ENCODE results near the gene SLC12A3. TPM values are rescaled to one million over a fixed set of nuclear protein-coding genes. Genes with fewer than 3 reads are reported as not detected.

Gene SLC12A3
- total RNA-seq, 4 donors from 2014 or later = not detected

GRCh38 chr16:56919099-56919800 lies 54.2 kb downstream of the SLC12A3 start:
- intact Hi-C loops (cut with DNase I) = no loop called here
- Histone ChIP-seq H3K4me1 (peaks cover 18 to 75% (median 36%) of the 10 kb centered on the region in 3 donors), H3K27ac (peak overlapping the region; percentile 4 to 80 (median 46)), H3K4me3 (no peak overlapping the region), H3K36me3 (no peaks in the 10 kb centered on the region), H3K27me3 (no peaks in the 10 kb centered on the region), H3K9me3 (no peaks in the 10 kb centered on the region)
- TF ChIP-seq CTCF (IDR thresholded peaks at IDR 0.05) = no peak
- TF ChIP-seq POLR2A (IDR thresholded peaks at IDR 0.05) = no peak
- no peak for DNase-seq
- 27 to 40% methylated on average over 11 of the region's 11 CpGs for WGBS, 2 donors

- 78 to 93% methylated on average over 4 of the region's 4 CpGs for WGBS, 2 donors
- H3K27me3 ChIP-seq = no peaks in the 10 kb centered on the region
- TF ChIP-seq CTCF (IDR thresholded peaks at IDR 0.05) (no peak), POLR2A (IDR thresholded peaks at IDR 0.05) (no peak)
- intact Hi-C loops (cut with DNase I) = no loop called here
- no peak for DNase-seq
- H3K4me3 ChIP-seq = no peak overlapping the region
- no peaks in the 10 kb centered on the region for H3K36me3 ChIP-seq
- H3K27ac ChIP-seq = no peak overlapping the region
- H3K9me3 ChIP-seq = no peaks in the 10 kb centered on the region
- H3K4me1 ChIP-seq = peaks cover 12 to 53% (median 21%) of the 10 kb centered on the region in 3 donors
Measured at GRCh38 chr16:56921571-56921970, 56.6 kb downstream of the SLC12A3 start.

- Histone ChIP-seq H3K4me1 (peaks cover 10 to 33% (median 12%) of the 10 kb centered on the region in 3 donors), H3K36me3 (no peaks in the 10 kb centered on the region), H3K4me3 (no peak overlapping the region), H3K27ac (no peak overlapping the region), H3K9me3 (no peaks in the 10 kb centered on the region), H3K27me3 (no peaks in the 10 kb centered on the region)
- no peak for TF ChIP-seq CTCF (IDR thresholded peaks at IDR 0.05)
- TF ChIP-seq POLR2A (IDR thresholded peaks at IDR 0.05) = no peak
- intact Hi-C loops (cut with DNase I) = no loop called here
- DNase-seq = no peak
- 86 to 91% methylated on average over 9 of the region's 9 CpGs for WGBS, 2 donors
Measured at GRCh38 chr16:56923481-56924091, 58.6 kb downstream of the SLC12A3 start.

GRCh38 chr16:56927471-56927870 lies 62.5 kb downstream of the SLC12A3 start:
- H3K27ac ChIP-seq = no peak overlapping the region
- TF ChIP-seq CTCF (IDR thresholded peaks at IDR 0.05) (no peak), POLR2A (IDR thresholded peaks at IDR 0.05) (no peak)
- peaks cover 4 to 12% (median 6%) of the 10 kb centered on the region in 3 donors for H3K4me1 ChIP-seq
- H3K27me3 ChIP-seq = no peaks in the 10 kb centered on the region
- no peaks in the 10 kb centered on the region for H3K36me3 ChIP-seq
- WGBS, 2 donors = 55 to 57% methylated on average over 2 of the region's 2 CpGs
- H3K4me3 ChIP-seq = no peak overlapping the region
- H3K9me3 ChIP-seq = no peaks in the 10 kb centered on the region
- no peak for DNase-seq
- intact Hi-C loops (cut with DNase I) = no loop called here

GRCh38 chr16:56929639-56930038 lies 64.6 kb downstream of the SLC12A3 start:
- TF ChIP-seq POLR2A (IDR thresholded peaks at IDR 0.05) (no peak), CTCF (IDR thresholded peaks at IDR 0.05) (no peak)
- Histone ChIP-seq H3K36me3 (no peaks in the 10 kb centered on the region), H3K27ac (no peak overlapping the region), H3K9me3 (no peaks in the 10 kb centered on the region), H3K27me3 (no peaks in the 10 kb centered on the region), H3K4me1 (peaks cover 13 to 27% (median 15%) of the 10 kb centered on the region in 3 donors), H3K4me3 (no peak overlapping the region)
- WGBS, 2 donors = 88 to 89% methylated on average over 4 of the region's 4 CpGs
- DNase-seq = no peak
- intact Hi-C loops (cut with DNase I) = no loop called here
